HUES6 (cell line): ENCODE data around the gene ZBED4.
A peak's percentile ranks its signal among the peaks of the same experiment; 100 is the strongest.

Experiments used
- H3K27ac ChIP-seq: 2 replicates; pipeline ENCODE4 v1.7.0; 2013; ENCODE audit warnings: low read depth, mild to moderate bottlenecking, low read length, inconsistent platforms
- H3K27me3 ChIP-seq: 2 replicates; pipeline ENCODE4 v1.6.1; 2013; ENCODE audit warnings: low read length; ENCODE audit not compliant: control insufficient read depth, insufficient read depth
- H3K36me3 ChIP-seq: 2 replicates; pipeline ENCODE4 v1.6.1; 2013; ENCODE audit warnings: low read length; ENCODE audit not compliant: control insufficient read depth, insufficient read depth
- H3K4me1 ChIP-seq: 2 replicates; pipeline ENCODE4 v1.6.1; 2013; ENCODE audit warnings: low read length; ENCODE audit not compliant: control insufficient read depth, insufficient read depth
- H3K4me3 ChIP-seq: 2 replicates; pipeline ENCODE4 v1.5.1; 2013; ENCODE audit warnings: low read depth, low read length
- H3K9ac ChIP-seq: one replicate; pipeline ENCODE4 v1.6.1; 2013; ENCODE audit warnings: mild to moderate bottlenecking, low read length
- H3K9me3 ChIP-seq: 2 replicates; pipeline ENCODE4 v1.6.1; 2013; ENCODE audit warnings: low read depth, low read length; ENCODE audit not compliant: control insufficient read depth, insufficient read depth

ZBED4 gene

GRCh38 chr22:49918911-49919881 lies 65.6 kb downstream of the ZBED4 start:
- peaks cover 15% of the 10 kb centered on the region for H3K36me3 ChIP-seq
- H3K9me3 ChIP-seq, result no peaks in the 10 kb centered on the region
- H3K9ac ChIP-seq, result peak overlapping the region; percentile 59
- H3K4me1 ChIP-seq, result peaks cover 4% of the 10 kb centered on the region; the same call in 1 of the 2 replicates
- H3K27me3 ChIP-seq, result 0 out of 2 replicates have a peak, but pooled peaks cover 2% of the 10 kb centered on the region
- no peak overlapping the region for H3K27ac ChIP-seq
- peak overlapping the region; percentile 78 for H3K4me3 ChIP-seq

DNA sequence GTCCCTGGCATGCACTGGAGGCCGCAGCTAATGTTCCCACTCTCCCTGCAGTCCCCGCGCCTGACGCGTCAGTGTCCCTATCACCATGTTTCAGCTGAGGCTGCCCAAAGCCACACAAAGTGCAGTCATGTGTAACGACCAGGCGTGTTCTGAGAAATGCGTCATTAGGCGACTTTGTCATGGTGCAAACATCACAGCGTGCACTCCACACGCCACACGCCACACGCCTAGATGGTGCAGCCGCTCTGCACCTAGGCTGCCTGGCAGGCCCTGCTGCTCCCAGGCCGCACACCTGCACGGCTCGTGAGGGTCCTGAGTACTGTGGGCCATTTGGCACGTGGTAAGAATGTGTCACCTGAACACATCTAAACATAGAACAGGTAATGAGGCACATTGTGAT lies 67.2 kb downstream of the ZBED4 start:
- Histone ChIP-seq H3K36me3 (peaks cover 23% of the 10 kb centered on the region), H3K27ac (no peak overlapping the region), H3K9me3 (no peaks in the 10 kb centered on the region), H3K27me3 (0 out of 2 replicates have a peak, but pooled peaks cover 2% of the 10 kb centered on the region), H3K9ac (no peak overlapping the region), H3K4me1 (peaks cover 4% of the 10 kb centered on the region; the same call in 1 of the 2 replicates), H3K4me3 (no peak overlapping the region)

GRCh38 chr22:49921508-49922278 lies 68.0 kb downstream of the ZBED4 start:
- Histone ChIP-seq H3K36me3 (peaks cover 27% of the 10 kb centered on the region), H3K27ac (no peak overlapping the region)

DNA sequence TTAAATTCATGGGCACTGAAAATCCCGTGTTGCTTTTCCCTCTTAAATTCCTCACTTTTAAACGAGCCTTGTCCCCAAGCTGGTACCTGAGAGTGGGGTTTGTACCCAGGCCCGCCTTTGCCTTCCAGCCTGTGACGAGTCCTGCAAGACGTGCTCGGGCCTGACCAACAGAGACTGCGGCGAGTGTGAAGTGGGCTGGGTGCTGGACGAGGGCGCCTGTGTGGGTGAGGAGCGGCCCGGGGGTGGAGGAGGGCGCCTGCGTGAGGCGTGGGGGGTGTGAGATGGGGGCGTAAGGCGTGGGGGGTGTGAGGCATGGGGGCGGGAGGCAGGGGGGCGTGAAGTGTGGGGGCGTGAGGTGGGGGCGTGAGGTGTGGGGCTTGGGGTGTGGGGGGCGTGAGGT lies 68.8 kb downstream of the ZBED4 start:
- Histone ChIP-seq H3K27me3 (0 out of 2 replicates have a peak, but pooled peaks cover 2% of the 10 kb centered on the region), H3K36me3 (peaks cover 27% of the 10 kb centered on the region), H3K4me1 (peaks cover 4% of the 10 kb centered on the region; the same call in 1 of the 2 replicates), H3K9ac (no peak overlapping the region), H3K4me3 (no peak overlapping the region), H3K27ac (no peak overlapping the region), H3K9me3 (no peaks in the 10 kb centered on the region)

More at GRCh38 chr22:49921508-49922278, 68.0 kb downstream of the ZBED4 start:
- no peak overlapping the region for H3K4me3 ChIP-seq
- H3K9me3 ChIP-seq, result no peaks in the 10 kb centered on the region
- H3K9ac ChIP-seq, result no peak overlapping the region
- 0 out of 2 replicates have a peak, but pooled peaks cover 2% of the 10 kb centered on the region for H3K27me3 ChIP-seq
- H3K4me1 ChIP-seq, result peaks cover 4% of the 10 kb centered on the region; the same call in 1 of the 2 replicates

DNA sequence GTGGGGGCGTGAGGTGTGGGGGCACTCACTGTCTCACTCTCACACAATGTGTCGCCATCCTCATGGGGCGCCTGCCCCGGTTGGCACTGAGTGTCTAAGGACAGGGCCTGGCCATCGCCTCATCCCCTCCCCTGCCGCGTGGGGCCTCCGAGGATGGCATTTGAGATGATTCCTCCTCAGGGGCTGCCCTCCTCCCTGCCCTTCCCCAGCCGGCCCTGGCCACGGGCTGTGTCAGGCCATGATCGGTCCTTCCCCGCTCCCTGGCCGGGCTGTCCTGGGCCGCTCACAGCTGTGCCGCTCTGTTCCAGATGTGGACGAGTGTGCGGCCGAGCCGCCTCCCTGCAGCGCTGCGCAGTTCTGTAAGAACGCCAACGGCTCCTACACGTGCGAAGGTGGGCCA lies 69.3 kb downstream of the ZBED4 start:
- no peaks in the 10 kb centered on the region for H3K9me3 ChIP-seq
- peaks cover 4% of the 10 kb centered on the region; the same call in 1 of the 2 replicates for H3K4me1 ChIP-seq
- H3K36me3 ChIP-seq, result peaks cover 27% of the 10 kb centered on the region
- no peak overlapping the region for H3K27ac ChIP-seq
- no peak overlapping the region for H3K4me3 ChIP-seq
- no peak overlapping the region for H3K9ac ChIP-seq
- H3K27me3 ChIP-seq, result 0 out of 2 replicates have a peak, but pooled peaks cover 2% of the 10 kb centered on the region

DNA sequence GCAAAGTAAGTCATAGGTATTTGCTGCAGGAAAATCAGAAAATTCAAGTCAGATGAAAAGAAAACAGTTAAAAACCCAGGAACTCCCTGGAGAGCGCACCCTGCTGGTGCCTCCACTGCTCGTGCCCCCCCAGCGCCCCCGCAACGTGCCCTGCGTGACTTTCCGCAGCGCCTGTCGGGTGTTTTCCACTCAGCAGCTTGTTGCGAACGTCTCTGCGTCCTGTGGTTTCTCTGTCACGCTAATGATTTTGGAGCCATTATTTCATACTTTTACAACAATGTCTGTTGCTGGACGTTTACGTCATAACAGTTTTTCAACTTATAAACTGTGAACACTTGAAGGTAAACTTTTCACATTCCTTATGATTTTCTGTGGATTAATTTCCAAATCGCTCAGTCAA lies 69.8 kb downstream of the ZBED4 start:
- H3K36me3 ChIP-seq, result peaks cover 27% of the 10 kb centered on the region
- no peak overlapping the region for H3K4me3 ChIP-seq
- H3K9ac ChIP-seq, result no peak overlapping the region
- H3K27me3 ChIP-seq, result 0 out of 2 replicates have a peak, but pooled peaks cover 2% of the 10 kb centered on the region
- peaks cover 4% of the 10 kb centered on the region; the same call in 1 of the 2 replicates for H3K4me1 ChIP-seq
- no peak overlapping the region for H3K27ac ChIP-seq
- no peaks in the 10 kb centered on the region for H3K9me3 ChIP-seq

DNA sequence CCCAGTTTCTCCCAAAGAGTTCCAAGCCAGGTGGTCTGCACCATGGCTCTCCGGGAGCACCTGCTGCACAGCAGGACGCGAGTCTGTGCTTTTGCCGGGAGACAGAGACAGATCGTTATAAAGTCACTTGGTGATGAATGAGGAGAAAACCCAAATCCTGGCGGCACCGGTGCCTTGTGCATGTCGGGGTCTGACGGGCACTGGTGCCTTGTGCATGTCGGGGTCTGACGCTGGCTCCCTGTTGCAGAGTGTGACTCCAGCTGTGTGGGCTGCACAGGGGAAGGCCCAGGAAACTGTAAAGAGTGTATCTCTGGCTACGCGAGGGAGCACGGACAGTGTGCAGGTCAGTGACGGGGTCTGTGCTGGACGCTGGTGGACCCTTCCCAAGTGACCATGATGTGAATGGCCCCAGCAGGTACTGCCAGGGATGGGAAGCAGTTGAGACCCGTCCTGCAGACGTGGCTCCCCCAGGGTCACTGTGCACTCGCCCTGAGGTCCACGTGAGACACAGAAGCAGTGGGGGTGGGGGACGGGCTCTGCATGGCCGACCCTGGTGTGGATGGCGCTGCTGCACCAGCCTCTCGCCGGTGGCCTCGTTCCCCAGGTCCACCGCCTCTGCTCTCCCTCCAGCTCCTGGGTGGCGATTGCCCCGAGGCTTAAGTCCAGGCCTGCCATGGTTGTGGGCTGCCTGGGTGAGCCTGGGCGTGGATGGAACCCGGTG lies 70.6 kb downstream of the ZBED4 start:
- Histone ChIP-seq H3K9me3 (no peaks in the 10 kb centered on the region), H3K4me1 (peaks cover under 1% of the 10 kb centered on the region; the same call in 1 of the 2 replicates), H3K9ac (no peak overlapping the region), H3K4me3 (no peak overlapping the region), H3K27ac (no peak overlapping the region), H3K36me3 (peaks cover 27% of the 10 kb centered on the region), H3K27me3 (peaks cover 5% of the 10 kb centered on the region; the same call in 1 of the 2 replicates)

GRCh38 chr22:49925525-49926128 lies 72.0 kb downstream of the ZBED4 start:
- Histone ChIP-seq H3K9me3 (no peaks in the 10 kb centered on the region), H3K36me3 (peaks cover 20% of the 10 kb centered on the region), H3K9ac (no peak overlapping the region), H3K4me1 (no peaks in the 10 kb centered on the region; the same call in 1 of the 2 replicates), H3K27ac (no peak overlapping the region), H3K4me3 (no peak overlapping the region), H3K27me3 (peaks cover 16% of the 10 kb centered on the region)

DNA sequence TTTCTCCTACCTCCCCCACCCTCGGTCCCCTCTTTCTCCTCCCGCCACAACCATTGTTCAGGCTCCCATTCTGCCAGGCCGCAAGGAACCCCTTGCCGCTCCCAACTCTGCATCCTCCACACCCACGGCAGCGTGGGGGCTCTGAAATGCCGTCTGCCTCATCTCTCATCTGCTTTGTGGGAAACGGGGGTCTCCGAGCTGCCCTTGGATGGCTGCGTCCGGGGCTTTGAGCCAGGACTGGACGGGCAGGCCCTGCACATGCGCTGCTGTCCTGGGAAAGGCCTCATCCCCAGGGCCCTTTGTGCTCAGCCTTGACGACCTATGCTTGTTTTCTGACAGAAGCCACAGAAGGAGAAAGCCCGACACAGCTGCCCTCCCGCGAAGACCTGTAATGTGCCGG lies 73.3 kb downstream of the ZBED4 start:
- no peak overlapping the region for H3K9ac ChIP-seq
- H3K27ac ChIP-seq, result no peak overlapping the region
- H3K9me3 ChIP-seq, result no peaks in the 10 kb centered on the region
- H3K4me1 ChIP-seq, result no peaks in the 10 kb centered on the region; the same call in 1 of the 2 replicates
- peaks cover 15% of the 10 kb centered on the region for H3K36me3 ChIP-seq
- peaks cover 18% of the 10 kb centered on the region for H3K27me3 ChIP-seq
- H3K4me3 ChIP-seq, result no peak overlapping the region
